HG03064 (cell line): ENCODE measurements around the gene KRTAP4-16.
"Not testable (repeated sequence)": the region's sequence is repeated elsewhere in the genome, so short reads cannot be mapped to it uniquely, and the experiment has no call there.

Experiments used
- ATAC-seq: cut with Tn5 transposase; IDR thresholded peaks from one replicate; pipeline ENCODE4 v1.9.1; 2021; ENCODE audit warnings: low read depth; ENCODE audit not compliant: unreplicated experiment

KRTAP4-16 gene

DNA sequence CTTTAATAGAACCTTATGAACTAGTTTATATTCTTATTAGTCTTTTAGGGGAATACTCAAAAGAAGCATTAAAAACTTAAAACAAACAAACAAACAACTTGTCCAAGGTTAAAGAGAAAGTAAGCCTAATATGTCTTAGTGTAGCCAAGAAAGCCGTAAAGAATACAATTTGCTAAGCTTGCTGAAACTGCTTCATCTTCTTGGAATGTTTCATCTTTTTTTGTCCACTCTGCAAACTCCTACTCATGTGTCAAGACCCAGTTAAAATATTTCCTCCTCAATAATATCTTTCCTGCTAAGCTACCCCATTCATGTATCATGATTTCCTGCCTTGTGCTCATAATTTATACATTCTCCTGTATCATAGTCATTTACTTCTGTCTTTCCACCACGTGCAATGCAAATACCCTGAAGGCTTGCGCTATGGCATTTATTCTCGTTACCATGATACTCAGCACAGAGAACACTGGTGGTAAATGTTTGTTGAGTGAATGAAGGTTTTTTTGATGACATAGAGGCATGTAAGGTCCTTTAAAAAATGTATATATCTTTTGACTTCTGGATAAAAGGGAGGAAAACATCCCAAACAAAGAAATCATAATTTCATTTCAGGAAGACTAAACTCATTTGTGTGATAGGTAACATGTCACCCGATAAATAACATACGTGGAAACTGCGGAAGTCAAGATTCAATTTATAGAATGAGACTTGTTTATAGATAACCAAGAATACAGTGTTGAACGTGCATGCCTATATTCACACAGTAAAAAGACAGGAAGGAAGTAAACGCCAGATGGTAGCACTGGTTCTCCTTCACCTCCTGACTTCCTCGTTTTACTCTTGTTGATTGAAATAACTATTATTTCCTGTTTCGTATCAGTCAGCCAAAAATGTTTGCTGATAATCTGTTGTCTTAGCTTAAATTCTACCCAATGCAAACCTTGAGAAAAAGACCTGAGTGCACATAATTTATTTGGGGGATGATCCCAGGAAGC, 18.0 kb upstream of the KRTAP4-16 start:
- ATAC-seq: not testable (repeated sequence)

- ATAC-seq: no peak
Measured at GRCh38 chr17:41118721-41119120, 16.7 kb upstream of the KRTAP4-16 start.

DNA sequence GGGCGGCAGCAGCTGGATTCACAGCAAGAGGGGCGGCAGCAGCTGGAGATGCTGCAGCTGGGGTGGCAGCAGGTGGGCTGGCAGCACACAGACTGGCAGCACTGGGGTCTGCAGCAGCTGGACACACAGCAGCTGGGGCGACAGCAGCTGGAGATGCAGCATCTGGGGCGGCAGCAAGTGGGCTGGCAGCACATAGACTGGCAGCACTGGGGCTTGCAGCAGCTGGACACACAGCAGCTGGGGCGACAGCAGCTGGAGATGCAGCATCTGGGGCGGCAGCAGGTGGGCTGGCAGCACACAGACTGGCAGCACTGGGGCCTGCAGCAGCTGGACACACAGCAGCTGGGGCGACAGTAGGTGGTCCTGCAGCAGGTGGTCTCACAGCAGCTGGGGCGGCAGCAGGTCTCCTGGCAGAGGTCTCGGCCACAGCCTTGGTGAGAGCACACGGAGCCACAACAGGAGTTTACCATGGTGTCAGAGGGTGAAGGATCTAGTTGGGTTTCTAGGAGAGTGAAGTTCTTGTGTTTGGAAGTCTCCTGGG, 15.9 kb upstream of the KRTAP4-16 start, which contains the start of gene KRTAP4-11:
TSS of gene KRTAP4-11 (minus strand) at position 528 of the 541 bp plus-strand sequence. CDS start at position 470, 58 bp downstream.
- ATAC-seq: not testable (repeated sequence)

DNA sequence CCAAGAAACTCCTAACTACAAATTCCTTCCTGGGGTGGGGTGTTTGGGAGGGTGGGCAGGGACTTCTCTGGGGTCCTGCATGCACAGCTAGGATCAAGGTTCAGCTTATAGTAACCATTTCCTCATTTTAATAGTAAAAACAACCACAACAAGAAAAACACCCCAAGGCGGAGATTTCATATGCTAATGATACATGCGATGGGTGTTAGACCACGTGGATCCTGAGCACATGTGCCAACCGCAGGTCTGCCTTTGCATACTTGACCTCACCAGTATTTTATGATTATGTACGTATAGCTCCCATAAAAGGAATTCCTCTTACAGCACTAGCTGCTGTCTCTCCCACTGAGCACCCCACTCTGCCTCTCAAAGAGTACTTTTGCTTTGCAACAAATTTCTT, 14.3 kb upstream of the KRTAP4-16 start:
- ATAC-seq: no peak

GRCh38 chr17:41111151-41111885, 9.3 kb upstream of the KRTAP4-16 start:
- no peak for ATAC-seq

- ATAC-seq: not testable (repeated sequence)
Measured at GRCh38 chr17:41108728-41109386, 6.8 kb upstream of the KRTAP4-16 start.

DNA sequence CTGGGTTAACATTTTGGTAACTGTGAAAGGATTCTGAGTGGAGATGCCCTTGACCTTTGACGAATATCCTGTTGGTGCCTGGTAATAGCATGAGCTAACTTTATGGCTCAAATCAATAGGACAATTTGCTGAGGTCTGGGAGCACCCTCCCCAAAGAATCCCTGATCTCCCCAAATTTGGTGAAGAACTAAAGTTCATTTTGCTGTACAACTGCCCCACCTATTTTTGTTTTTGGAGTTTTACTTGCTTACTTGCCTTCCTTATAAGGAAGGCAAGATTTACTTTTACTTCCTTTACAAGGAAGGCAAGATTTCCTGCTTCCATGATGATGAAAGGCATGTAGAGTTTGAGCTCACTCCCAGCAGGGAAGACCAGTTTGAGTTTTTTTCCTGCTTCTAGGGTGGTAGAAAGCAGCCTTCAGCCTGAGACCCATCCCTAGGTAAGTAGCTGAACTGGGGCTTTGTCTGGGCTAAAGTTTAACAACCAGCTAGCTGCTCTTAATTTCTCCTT, 6.0 kb upstream of the KRTAP4-16 start:
- ATAC-seq: no peak

GRCh38 chr17:41105347-41105746, 3.3 kb upstream of the KRTAP4-16 start, which contains the start of gene KRTAP4-9:
TSS of gene KRTAP4-9 (plus strand) at chr17:41105389. CDS start at chr17:41105389, 0 bp downstream.
- ATAC-seq: not testable (repeated sequence)

DNA sequence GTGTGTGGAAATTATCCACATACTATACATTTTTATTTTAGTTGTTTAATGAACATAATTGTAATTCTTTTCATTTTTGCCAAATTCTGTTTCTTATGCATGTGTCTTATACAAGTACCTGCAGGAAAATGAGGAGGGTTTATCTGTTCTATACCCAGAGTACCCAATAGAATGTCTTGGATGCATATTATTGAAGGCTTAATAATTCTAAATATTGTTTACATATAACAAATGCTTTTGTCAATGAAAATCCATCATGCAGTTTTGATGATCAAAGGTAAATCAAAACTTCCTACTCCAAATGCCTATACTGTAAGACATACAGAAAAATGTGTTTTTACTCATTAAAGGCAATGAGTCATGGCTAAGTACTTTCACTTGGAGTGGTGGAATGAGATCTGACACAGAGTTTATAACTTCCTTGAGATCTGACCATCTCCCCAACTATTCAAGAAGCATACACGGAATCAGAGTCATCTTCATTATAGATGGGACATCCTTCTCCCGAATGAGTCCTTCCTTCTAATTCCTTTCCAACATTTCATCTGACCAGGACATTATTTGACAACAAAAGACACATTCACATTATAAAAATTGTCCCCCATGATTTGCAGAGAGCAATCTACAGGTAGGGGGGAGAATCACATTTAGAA, 2.5 kb upstream of the KRTAP4-16 start:
- not testable (repeated sequence) for ATAC-seq

GRCh38 chr17:41103896-41104295, 1.9 kb upstream of the KRTAP4-16 start:
- no peak for ATAC-seq

DNA sequence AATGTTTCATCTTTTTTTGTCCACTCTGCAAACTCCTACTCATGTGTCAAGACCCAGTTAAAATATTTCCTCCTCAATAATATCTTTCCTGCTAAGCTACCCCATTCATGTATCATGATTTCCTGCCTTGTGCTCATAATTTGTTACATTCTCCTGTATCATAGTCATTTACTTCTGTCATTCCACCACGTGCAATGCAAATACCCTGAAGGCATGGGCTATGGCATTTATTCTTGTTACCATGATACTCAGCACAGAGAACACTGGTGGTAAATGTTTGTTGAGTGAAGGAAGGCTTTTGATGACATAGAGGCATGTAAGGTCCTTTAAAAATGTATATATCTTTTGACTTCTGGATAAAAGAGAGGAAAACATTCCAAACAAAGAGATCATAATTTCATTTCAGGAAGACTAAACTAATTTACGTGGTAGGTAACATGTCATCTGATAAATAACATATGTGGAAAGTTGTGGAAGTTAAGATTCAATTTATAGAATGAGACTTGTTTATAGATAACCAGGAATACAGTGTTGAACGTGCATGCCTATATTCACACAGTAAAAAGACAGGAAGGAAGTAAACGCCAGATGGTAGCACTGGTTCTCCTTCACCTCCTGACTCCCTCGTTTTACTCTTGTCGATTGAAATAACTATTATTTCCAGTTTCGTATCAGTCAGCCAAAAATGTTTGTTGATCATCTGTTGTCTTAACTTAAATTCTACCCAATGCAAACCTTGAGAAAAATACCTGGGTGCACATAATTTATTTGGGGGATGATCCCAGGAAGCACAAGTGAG, 2.1 kb downstream of the KRTAP4-16 start:
- not testable (repeated sequence) for ATAC-seq

- no peak for ATAC-seq
Measured at GRCh38 chr17:41098481-41098880, 3.5 kb downstream of the KRTAP4-16 start.

- ATAC-seq: no peak
Measured at GRCh38 chr17:41098042-41098441, 4.0 kb downstream of the KRTAP4-16 start, which contains the start of gene KRTAP4-8. TSS of gene KRTAP4-8 (minus strand) at chr17:41098142. CDS start at chr17:41098084, 58 bp downstream.

DNA sequence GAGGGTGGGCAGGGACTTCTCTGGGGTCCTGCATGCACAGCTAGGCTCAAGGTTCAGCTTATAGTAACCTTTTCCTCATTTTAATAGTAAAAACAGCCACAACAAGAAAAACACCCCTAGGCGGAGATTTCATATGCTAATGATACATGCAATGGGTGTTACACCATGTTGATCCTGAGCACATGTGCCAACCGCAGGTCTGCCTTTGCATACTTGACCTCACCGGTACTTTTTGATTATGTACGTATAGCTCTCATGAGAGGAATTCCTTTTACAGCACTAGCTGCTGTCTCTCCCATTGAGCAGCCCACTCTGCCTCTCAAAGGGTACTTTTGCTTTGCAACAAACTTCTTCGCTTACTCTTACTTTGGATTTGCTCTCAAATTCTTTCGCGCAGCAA, 6.0 kb downstream of the KRTAP4-16 start:
- ATAC-seq: no peak

DNA sequence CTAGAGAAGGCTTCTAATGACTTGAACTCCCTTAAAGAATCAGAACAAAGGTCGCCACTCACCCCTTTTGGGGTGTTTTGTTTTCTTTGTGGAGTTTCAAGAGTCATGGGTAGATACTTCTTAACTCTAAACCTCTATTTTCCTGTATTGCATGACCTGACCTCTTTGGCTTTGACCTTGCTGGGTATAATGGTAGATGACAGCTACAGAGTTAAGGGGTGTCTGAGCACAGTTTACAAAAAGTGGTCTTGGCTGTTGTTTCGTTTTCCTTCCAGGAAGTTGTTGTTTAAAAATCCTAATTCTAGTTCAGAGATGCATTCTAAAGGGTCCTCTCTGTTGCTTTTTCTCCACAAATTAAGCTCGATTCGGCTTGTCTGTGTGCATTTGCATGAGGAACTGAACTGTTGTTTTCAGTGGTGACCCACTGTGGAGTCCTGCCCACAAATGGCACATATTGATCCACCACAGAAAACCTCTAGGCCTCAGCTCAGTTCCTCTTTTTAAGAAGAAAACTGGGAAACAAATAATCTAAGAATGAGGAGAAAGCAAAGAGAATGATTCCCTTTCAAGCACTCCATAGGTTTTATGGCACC, 13.2 kb downstream of the KRTAP4-16 start:
- ATAC-seq: not testable (repeated sequence)

- ATAC-seq: not testable (repeated sequence)
Measured at GRCh38 chr17:41084100-41084856, 17.7 kb downstream of the KRTAP4-16 start, which contains the start of gene KRTAP4-7. TSS of gene KRTAP4-7 (plus strand) at chr17:41084150. CDS start at chr17:41084207, 57 bp downstream.

GRCh38 chr17:41083427-41083826, 18.6 kb downstream of the KRTAP4-16 start:
- ATAC-seq: not testable (repeated sequence)
